ENCODE data around the gene UFD1. TPM values are rescaled to one million over a fixed set of nuclear protein-coding genes. Genes with fewer than 3 reads are reported as not detected.

The UFD1 gene
- total RNA-seq, 1 donor from 2014 or later: 75.8 TPM

- TF ChIP-seq CTCF (IDR thresholded peaks at IDR 0.05): no peak
- Mint-ChIP-seq H3K27me3 (ENCODE audit: low read depth) (no peaks in the 10 kb centered on the region), H3K4me1 (ENCODE audit: low read depth) (no peaks in the 10 kb centered on the region), H3K36me3 (ENCODE audit: low read depth) (peaks cover 6% of the 10 kb centered on the region), H3K27ac (ENCODE audit: unreplicated experiment) (no peak overlapping the region), H3K9me3 (ENCODE audit: low read depth) (no peaks in the 10 kb centered on the region), H3K4me3 (ENCODE audit: unreplicated experiment) (no peak overlapping the region)
- no peak for DNase-seq (ENCODE audit: low spot score)
Observed at GRCh38 chr22:19412478-19412877, 66.5 kb downstream of the UFD1 start.

GRCh38 chr22:19411690-19412045 lies 67.3 kb downstream of the UFD1 start:
- no peak for DNase-seq (ENCODE audit: low spot score)
- H3K27me3 Mint-ChIP-seq (ENCODE audit: low read depth): no peaks in the 10 kb centered on the region
- peaks cover 11% of the 10 kb centered on the region for H3K36me3 Mint-ChIP-seq (ENCODE audit: low read depth)
- no peak overlapping the region for H3K4me3 Mint-ChIP-seq (ENCODE audit: unreplicated experiment)
- no peak for TF ChIP-seq CTCF (IDR thresholded peaks at IDR 0.05)
- no peak overlapping the region for H3K27ac Mint-ChIP-seq (ENCODE audit: unreplicated experiment)
- no peaks in the 10 kb centered on the region for H3K4me1 Mint-ChIP-seq (ENCODE audit: low read depth)
- no peaks in the 10 kb centered on the region for H3K9me3 Mint-ChIP-seq (ENCODE audit: low read depth)

- H3K36me3 Mint-ChIP-seq (ENCODE audit: low read depth): peaks cover 13% of the 10 kb centered on the region
- H3K27ac Mint-ChIP-seq (ENCODE audit: unreplicated experiment): no peak overlapping the region
Observed at GRCh38 chr22:19410941-19411689, 67.9 kb downstream of the UFD1 start.

DNA sequence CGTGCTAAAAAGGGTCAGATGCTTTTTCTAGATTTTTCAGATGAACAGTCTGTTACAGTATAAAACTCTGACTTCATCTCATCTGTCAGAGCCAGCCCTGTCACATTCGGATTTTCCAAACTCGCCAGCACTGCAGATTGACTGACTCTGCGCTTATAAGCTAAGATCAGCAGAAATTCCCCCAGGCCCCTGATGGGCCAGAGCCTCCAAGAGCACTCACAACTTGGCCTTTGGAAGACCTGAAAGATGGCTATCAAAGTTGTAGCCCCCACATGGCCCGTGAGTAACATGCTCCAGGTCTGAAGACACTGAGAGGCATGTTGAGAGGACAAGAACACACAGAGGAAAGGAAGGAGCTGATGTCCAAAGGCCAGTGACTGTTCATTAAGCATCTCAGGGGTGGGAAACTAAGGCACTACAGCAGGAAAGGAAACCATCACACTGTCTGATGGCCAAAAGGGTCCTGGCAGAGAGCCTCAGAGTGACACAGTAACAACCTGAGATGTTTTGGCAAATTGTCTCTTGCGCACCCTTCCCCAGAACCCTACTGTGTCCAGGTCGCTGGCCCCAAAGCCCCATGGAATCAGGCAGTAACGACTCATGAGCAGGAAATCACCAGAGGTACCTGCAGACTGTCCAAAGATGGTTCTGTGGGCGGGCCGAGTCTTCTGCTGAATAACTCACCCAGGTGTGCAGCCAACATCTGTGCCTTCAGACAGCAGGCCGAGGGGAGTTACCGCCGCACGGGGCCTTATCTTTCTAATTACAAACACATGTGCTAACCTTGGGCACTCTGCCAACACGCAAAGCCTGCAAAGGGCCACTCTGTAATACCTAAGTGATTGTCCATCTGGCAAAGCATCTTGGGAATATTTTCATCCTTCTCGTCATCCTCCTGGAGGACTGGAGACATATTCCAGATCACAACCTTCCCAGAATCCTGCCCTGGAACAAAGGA lies 71.1 kb downstream of the UFD1 start:
- H3K9me3 Mint-ChIP-seq (ENCODE audit: low read depth): no peaks in the 10 kb centered on the region
- H3K4me1 Mint-ChIP-seq (ENCODE audit: low read depth): no peaks in the 10 kb centered on the region
- no peak overlapping the region for H3K4me3 Mint-ChIP-seq (ENCODE audit: unreplicated experiment)
- TF ChIP-seq CTCF (IDR thresholded peaks at IDR 0.05): no peak
- no peak for DNase-seq (ENCODE audit: low spot score)
- no peak overlapping the region for H3K27ac Mint-ChIP-seq (ENCODE audit: unreplicated experiment)
- H3K36me3 Mint-ChIP-seq (ENCODE audit: low read depth): peaks cover 30% of the 10 kb centered on the region
- H3K27me3 Mint-ChIP-seq (ENCODE audit: low read depth): no peaks in the 10 kb centered on the region

More at GRCh38 chr22:19410941-19411689, 67.9 kb downstream of the UFD1 start:
- Mint-ChIP-seq H3K27me3 (ENCODE audit: low read depth) (no peaks in the 10 kb centered on the region), H3K9me3 (ENCODE audit: low read depth) (no peaks in the 10 kb centered on the region), H3K4me1 (ENCODE audit: low read depth) (no peaks in the 10 kb centered on the region), H3K4me3 (ENCODE audit: unreplicated experiment) (no peak overlapping the region)
- TF ChIP-seq CTCF (IDR thresholded peaks at IDR 0.05): no peak
- no peak for DNase-seq (ENCODE audit: low spot score)

DNA sequence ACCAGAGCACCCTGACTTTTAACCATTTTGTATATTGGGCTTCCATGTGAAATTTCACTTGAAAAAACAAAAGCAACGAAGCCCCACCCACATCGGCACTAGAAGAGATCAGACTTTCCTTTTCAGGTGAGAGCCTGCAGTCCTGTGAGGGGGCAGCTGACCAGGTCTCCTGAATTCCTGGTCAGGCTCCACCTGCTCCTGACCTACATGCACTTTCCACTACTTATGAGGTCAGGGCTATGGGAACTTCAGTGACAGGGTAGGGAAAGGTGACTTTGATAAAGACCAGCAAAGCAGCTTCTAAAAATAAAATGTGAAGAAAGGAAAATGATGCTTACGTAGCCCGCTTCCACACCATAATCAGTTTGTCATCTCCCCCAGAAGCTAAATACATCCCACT lies 72.1 kb downstream of the UFD1 start:
- Mint-ChIP-seq H3K4me3 (ENCODE audit: unreplicated experiment) (no peak overlapping the region), H3K9me3 (ENCODE audit: low read depth) (no peaks in the 10 kb centered on the region), H3K36me3 (ENCODE audit: low read depth) (peaks cover 30% of the 10 kb centered on the region), H3K27ac (ENCODE audit: unreplicated experiment) (no peak overlapping the region), H3K4me1 (ENCODE audit: low read depth) (no peaks in the 10 kb centered on the region), H3K27me3 (ENCODE audit: low read depth) (no peaks in the 10 kb centered on the region)
- no peak for TF ChIP-seq CTCF (IDR thresholded peaks at IDR 0.05)
- DNase-seq (ENCODE audit: low spot score): no peak

Data from chondrocyte (in vitro differentiated cells).